ENCODE results near the gene PITPNM1.

The PITPNM1 gene

GRCh38 chr11:67501854-67502253, 3.3 kb downstream of the PITPNM1 start:
- no peak for FAIRE-seq

- no peak for FAIRE-seq
Measured at GRCh38 chr11:67500831-67501715, 4.1 kb downstream of the PITPNM1 start.

GRCh38 chr11:67500484-67500821, 4.7 kb downstream of the PITPNM1 start:
- FAIRE-seq: no peak

GRCh38 chr11:67499808-67500483, 5.2 kb downstream of the PITPNM1 start:
- no peak for FAIRE-seq

GRCh38 chr11:67498544-67498972, 6.6 kb downstream of the PITPNM1 start:
- no peak for FAIRE-seq

GRCh38 chr11:67497656-67498291, 7.4 kb downstream of the PITPNM1 start:
- no peak for FAIRE-seq

- FAIRE-seq: no peak
Measured at GRCh38 chr11:67496113-67496512, 9.1 kb downstream of the PITPNM1 start.

GRCh38 chr11:67495234-67496005, 9.7 kb downstream of the PITPNM1 start:
- no peak for FAIRE-seq

GRCh38 chr11:67494371-67495233, 10.6 kb downstream of the PITPNM1 start:
- FAIRE-seq: no peak

- no peak for FAIRE-seq
Measured at GRCh38 chr11:67493548-67494370, 11.4 kb downstream of the PITPNM1 start.

- FAIRE-seq: no peak
Measured at GRCh38 chr11:67492801-67493547, 12.2 kb downstream of the PITPNM1 start.

- FAIRE-seq: no peak
Measured at GRCh38 chr11:67492069-67492727, 13.0 kb downstream of the PITPNM1 start.

- no peak for FAIRE-seq
Measured at GRCh38 chr11:67491276-67492068, 13.7 kb downstream of the PITPNM1 start.

- no peak for FAIRE-seq
Measured at GRCh38 chr11:67490727-67491065, 14.5 kb downstream of the PITPNM1 start.

GRCh38 chr11:67489885-67490726, 15.1 kb downstream of the PITPNM1 start:
- FAIRE-seq: no peak

- peak; percentile 17 for FAIRE-seq
Measured at GRCh38 chr11:67489203-67489884, 15.8 kb downstream of the PITPNM1 start.

GRCh38 chr11:67486481-67487195, 18.5 kb downstream of the PITPNM1 start:
- no peak for FAIRE-seq

Measured in G401.6 (cell line).